Activated naive CD4-positive, alpha-beta T cell treated with anti-CD3 and anti-CD28 coated beads for 36 hours (primary cell): ENCODE results near the gene GATA2. TPM values are rescaled to one million over a fixed set of nuclear protein-coding genes. Genes with fewer than 3 reads are reported as not detected.

Experiments
- CTCF ChIA-PET: fragments of 350-600 bp; sonication (Branson Sonifier 250); formaldehyde crosslinking; loops from one replicate; lab custom pipeline; 2021; ENCODE audit warnings: antibody characterized with exemption; lab: Charles Lee
- DNase-seq: peaks from one replicate; pipeline ENCODE4 v3.0.0-alpha.2; 2020
- H3K27ac Mint-ChIP-seq: one replicate; pipeline ENCODE4 v1.8.0; 2021; ENCODE audit warnings: mild to moderate bottlenecking, mixed read lengths
- H3K27me3 Mint-ChIP-seq: one replicate; pipeline ENCODE4 v1.8.0; 2021; ENCODE audit warnings: low read depth, mixed read lengths
- H3K36me3 Mint-ChIP-seq: one replicate; pipeline ENCODE4 v1.8.0; 2021; ENCODE audit warnings: low read depth, mixed read lengths
- H3K4me1 Mint-ChIP-seq: one replicate; pipeline ENCODE4 v1.8.0; 2021; ENCODE audit warnings: low read depth, mixed read lengths
- H3K4me3 Mint-ChIP-seq: one replicate; pipeline ENCODE4 v1.8.0; 2021; ENCODE audit warnings: mild to moderate bottlenecking, moderate library complexity, mixed read lengths
- H3K9me3 Mint-ChIP-seq: one replicate; pipeline ENCODE4 v1.8.0; 2021; ENCODE audit warnings: mixed read lengths
- intact Hi-C: fragments of 100-400 bp; cut with micrococcal nuclease; formaldehyde crosslinking; loops from one replicate; pipeline ENCODE4 v1.15.1; 2023
- total RNA-seq, 2 experiments: library from RNA; stranded (reverse); gene quantifications; one replicate each; pipeline ENCODE4 v1.2.3, GENCODE V29; 2021

The GATA2 gene
- total RNA-seq, 2 experiments from 2014 or later: 0.35 TPM; not detected in 1

GRCh38 chr3:128499724-128500275 lies 6.8 kb upstream of the GATA2 start:
- no peak for DNase-seq
- Mint-ChIP-seq H3K9me3 (no peaks in the 10 kb centered on the region), H3K27me3 (peaks cover 37% of the 10 kb centered on the region), H3K4me1 (no peaks in the 10 kb centered on the region), H3K27ac (no peak overlapping the region), H3K4me3 (no peak overlapping the region), H3K36me3 (no peaks in the 10 kb centered on the region)
- CTCF ChIA-PET: interaction anchor here (1.5 to 5.7 kb wide), 3 partner anchors 74 to 109 kb away, joined by 8 to 63 read pairs (median 11); no protein-coding TSS in a partner anchor
- intact Hi-C loops: loop anchor here (2.0 to 10.0 kb wide), 2 partner anchors 85 to 345 kb away; partner anchors contain the start of gene EEFSEC

DNA sequence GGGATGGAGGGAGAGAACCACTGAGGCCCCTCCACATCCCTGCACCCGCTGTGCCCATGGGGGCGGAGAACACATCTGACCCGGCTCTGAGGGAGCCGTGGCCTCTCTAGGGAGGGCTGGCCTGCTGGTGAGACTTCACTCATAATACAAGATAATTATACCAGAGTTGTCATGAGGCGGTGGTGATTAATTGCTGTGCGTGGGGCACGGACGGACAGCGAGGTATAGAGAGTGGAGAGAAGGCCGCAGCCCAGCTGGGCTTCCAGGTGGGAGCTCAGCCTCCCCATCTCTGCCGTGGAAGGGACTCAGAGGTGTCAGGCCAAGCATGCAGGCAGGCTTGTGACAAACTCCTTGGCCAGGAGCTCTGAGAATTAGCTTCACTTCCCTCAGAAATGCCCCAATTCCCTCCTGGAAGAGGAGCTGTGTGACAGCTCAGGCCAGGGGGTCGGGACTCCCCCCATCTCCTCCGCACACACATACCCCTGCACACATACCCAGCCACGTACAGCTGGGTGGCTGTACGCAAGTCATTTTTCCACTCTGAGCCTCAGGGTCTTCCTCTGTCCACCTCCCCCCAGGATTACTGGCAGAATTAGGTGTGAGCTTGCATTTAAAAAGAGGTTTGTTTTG lies 6.0 kb upstream of the GATA2 start:
- CTCF ChIA-PET: interaction anchor here (0.5 to 5.7 kb wide), 8 partner anchors 8 to 655 kb away, joined by 3 to 63 read pairs (median 4); no protein-coding TSS in a partner anchor
- no peaks in the 10 kb centered on the region for H3K36me3 Mint-ChIP-seq
- H3K27ac Mint-ChIP-seq: no peak overlapping the region
- no peaks in the 10 kb centered on the region for H3K4me1 Mint-ChIP-seq
- H3K4me3 Mint-ChIP-seq: no peak overlapping the region
- no peaks in the 10 kb centered on the region for H3K9me3 Mint-ChIP-seq
- DNase-seq: no peak
- peaks cover 42% of the 10 kb centered on the region for H3K27me3 Mint-ChIP-seq
- intact Hi-C loops: loop anchor here (10.0 kb wide), 1 partner anchor 344 kb away; the partner anchor contains the start of gene EEFSEC

DNA sequence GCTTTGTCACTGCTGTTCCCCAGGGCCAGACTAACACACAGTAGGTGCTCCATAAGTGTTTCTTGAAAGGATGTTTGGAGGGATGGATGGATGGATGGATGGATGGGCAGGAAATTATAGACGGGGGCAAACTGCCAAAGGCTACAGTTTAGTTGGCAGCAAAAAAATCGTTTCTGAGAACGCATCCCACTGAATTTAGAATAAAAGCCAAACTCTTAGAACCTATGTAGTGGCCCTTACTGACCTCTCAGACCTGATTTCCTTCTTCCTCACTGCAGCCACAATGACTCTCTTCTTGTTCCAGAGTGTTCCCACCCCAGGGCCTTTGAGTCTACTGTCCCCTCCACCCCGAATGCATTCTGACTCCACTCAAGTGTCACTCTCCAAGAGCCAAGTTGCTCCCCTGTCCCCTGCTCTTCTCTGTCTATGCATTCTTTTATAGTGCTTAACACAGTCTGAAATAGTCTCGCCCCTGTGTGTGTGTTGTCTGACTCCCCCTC lies 5.2 kb upstream of the GATA2 start:
- Mint-ChIP-seq H3K36me3 (no peaks in the 10 kb centered on the region), H3K27me3 (peaks cover 49% of the 10 kb centered on the region), H3K4me1 (peaks cover 2% of the 10 kb centered on the region), H3K4me3 (peak overlapping the region; percentile 49), H3K27ac (no peak overlapping the region), H3K9me3 (no peaks in the 10 kb centered on the region)
- CTCF ChIA-PET: interaction anchor here (0.9 to 5.7 kb wide), 9 partner anchors 8 to 111 kb away, joined by 3 to 63 read pairs (median 4); no protein-coding TSS in a partner anchor
- intact Hi-C loops: loop anchor here (10.0 kb wide), 1 partner anchor 343 kb away; the partner anchor contains the start of gene EEFSEC
- DNase-seq: no peak

DNA sequence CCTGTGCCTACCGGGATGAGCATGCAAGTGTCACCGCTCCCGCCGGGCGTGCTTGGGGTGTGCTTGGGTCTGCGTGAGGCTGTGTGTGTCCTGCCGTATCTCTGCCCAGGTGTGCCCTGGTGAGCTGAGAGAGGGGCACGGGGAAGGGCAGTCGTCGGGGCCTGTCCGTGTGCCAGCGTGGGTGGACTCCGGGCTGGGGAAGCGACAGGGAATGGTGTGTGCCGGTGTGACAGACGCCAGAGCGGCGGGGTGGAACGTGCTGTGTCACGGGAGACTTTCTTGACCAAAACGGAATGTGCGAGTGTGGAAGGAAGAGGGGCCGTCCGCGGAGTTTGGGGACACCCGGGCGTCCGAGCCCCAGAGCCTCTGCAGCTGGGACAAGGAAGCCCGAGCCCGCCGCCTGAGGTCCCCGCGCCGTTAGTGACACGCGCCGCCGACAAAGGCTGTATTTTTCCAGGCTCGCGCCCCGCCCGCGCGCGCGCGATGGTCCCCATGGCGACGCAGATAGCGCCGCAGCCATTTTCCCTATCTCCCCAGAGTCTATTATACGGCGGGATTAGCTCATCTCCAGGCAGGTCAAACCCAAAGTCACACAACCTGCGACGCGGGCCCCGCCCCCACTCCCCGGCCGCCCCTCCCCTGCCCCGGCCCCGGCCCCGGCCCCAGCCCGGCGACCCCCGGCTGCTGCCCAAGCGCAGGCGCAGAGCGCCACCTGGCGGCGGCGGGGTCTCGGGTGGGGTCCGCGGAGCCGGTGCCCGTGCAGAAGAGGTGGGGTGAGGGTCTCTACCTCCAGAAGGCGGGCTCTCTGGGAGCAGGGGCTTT lies 4.5 kb upstream of the GATA2 start:
- Mint-ChIP-seq H3K4me3 (peak overlapping the region; percentile 68), H3K27ac (no peak overlapping the region), H3K27me3 (peaks cover 49% of the 10 kb centered on the region), H3K9me3 (no peaks in the 10 kb centered on the region), H3K4me1 (peaks cover 3% of the 10 kb centered on the region), H3K36me3 (no peaks in the 10 kb centered on the region)
- CTCF ChIA-PET: interaction anchor here (0.9 to 5.7 kb wide), 12 partner anchors 8 to 111 kb away, joined by 3 to 63 read pairs (median 4); no protein-coding TSS in a partner anchor
- DNase-seq: peak; percentile 74
- intact Hi-C loops: loop anchor here (1.0 to 10.0 kb wide), 5 partner anchors 8 to 423 kb away; partner anchors contain the start of gene EEFSEC

- intact Hi-C loops: loop anchor here (1.0 to 10.0 kb wide), 5 partner anchors 7 to 422 kb away; partner anchors contain the start of gene EEFSEC
- peak overlapping the region; percentile 68 for H3K4me3 Mint-ChIP-seq
- H3K27me3 Mint-ChIP-seq: peaks cover 52% of the 10 kb centered on the region
- no peaks in the 10 kb centered on the region for H3K36me3 Mint-ChIP-seq
- DNase-seq: no peak
- CTCF ChIA-PET: interaction anchor here (0.9 to 5.7 kb wide), 12 partner anchors 9 to 112 kb away, joined by 3 to 63 read pairs (median 4); no protein-coding TSS in a partner anchor
- no peak overlapping the region for H3K27ac Mint-ChIP-seq
- no peaks in the 10 kb centered on the region for H3K9me3 Mint-ChIP-seq
- peaks cover 8% of the 10 kb centered on the region for H3K4me1 Mint-ChIP-seq
Measured at GRCh38 chr3:128496602-128497304, 3.8 kb upstream of the GATA2 start.

DNA sequence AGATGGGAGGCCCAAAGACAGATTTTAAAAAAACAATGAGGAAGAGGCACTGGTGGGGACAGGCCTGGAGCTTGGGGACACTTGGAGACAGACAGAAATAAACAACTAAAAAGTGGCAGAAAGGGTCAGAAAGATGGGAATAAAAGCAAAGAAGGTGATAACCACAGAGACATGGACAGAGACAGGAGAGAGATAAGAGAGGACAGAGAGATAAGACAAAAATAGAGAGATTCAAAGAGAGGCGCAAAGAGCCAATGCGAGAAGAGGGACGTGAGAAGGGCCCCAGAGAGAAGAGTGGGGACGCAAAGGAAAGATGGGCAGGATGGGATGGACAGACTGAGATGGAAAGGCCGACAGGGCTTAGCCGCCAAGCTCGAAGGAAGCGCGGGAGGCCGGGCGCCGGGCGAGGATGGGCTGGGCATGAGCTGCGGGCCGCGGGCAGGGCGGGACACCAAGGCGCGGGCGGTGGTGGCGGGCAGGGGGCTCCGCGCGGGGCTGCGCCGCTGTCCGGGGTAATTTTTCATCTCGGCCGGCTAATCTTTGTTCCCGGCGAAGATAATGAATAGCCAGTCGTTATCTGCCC lies 3.1 kb upstream of the GATA2 start:
- H3K36me3 Mint-ChIP-seq: no peaks in the 10 kb centered on the region
- peaks cover 56% of the 10 kb centered on the region for H3K27me3 Mint-ChIP-seq
- H3K4me1 Mint-ChIP-seq: peaks cover 11% of the 10 kb centered on the region
- DNase-seq: no peak
- H3K27ac Mint-ChIP-seq: no peak overlapping the region
- intact Hi-C loops: loop anchor here (2.0 to 10.0 kb wide), 3 partner anchors 113 to 421 kb away; partner anchors contain the start of gene EEFSEC
- no peaks in the 10 kb centered on the region for H3K9me3 Mint-ChIP-seq
- CTCF ChIA-PET: interaction anchor here (0.6 to 5.7 kb wide), 4 partner anchors 9 to 71 kb away, joined by 3 to 63 read pairs (median 3); no protein-coding TSS in a partner anchor
- no peak overlapping the region for H3K4me3 Mint-ChIP-seq

GRCh38 chr3:128495435-128495970 lies 2.5 kb upstream of the GATA2 start:
- no peaks in the 10 kb centered on the region for H3K36me3 Mint-ChIP-seq
- H3K4me3 Mint-ChIP-seq: no peak overlapping the region
- H3K9me3 Mint-ChIP-seq: no peaks in the 10 kb centered on the region
- peaks cover 15% of the 10 kb centered on the region for H3K4me1 Mint-ChIP-seq
- H3K27ac Mint-ChIP-seq: no peak overlapping the region
- intact Hi-C loops: loop anchor here (10.0 kb wide), 1 partner anchor 341 kb away; the partner anchor contains the start of gene EEFSEC
- peaks cover 57% of the 10 kb centered on the region for H3K27me3 Mint-ChIP-seq
- DNase-seq: no peak
- CTCF ChIA-PET: interaction anchor here (0.6 to 5.7 kb wide), 5 partner anchors 11 to 188 kb away, joined by 3 to 63 read pairs (median 4); no protein-coding TSS in a partner anchor

DNA sequence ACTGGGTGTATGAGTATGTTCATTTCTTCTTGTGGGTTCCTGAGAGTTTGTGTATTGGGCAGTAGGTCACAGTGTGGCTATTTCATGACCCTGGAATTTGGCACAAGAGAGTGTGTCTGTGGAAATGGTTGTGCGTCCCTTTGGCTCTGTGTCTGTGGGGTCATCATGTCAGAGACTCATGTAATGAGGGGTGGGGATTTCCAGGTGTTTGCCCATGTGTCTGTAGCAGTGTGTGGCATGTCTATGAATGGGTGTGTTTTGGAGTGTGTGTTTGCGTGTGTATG lies 1.3 kb upstream of the GATA2 start:
- no peak for DNase-seq
- intact Hi-C loops: loop anchor here (5.0 to 10.0 kb wide), 3 partner anchors 78 to 397 kb away; partner anchors contain the start of gene EEFSEC
- Mint-ChIP-seq H3K27ac (no peak overlapping the region), H3K4me3 (no peak overlapping the region), H3K4me1 (peaks cover 20% of the 10 kb centered on the region), H3K9me3 (no peaks in the 10 kb centered on the region), H3K36me3 (no peaks in the 10 kb centered on the region), H3K27me3 (peaks cover 63% of the 10 kb centered on the region)
- CTCF ChIA-PET: interaction anchor here (5.7 kb wide), 1 partner anchor 69 kb away, joined by 63 read pairs; no protein-coding TSS in a partner anchor

DNA sequence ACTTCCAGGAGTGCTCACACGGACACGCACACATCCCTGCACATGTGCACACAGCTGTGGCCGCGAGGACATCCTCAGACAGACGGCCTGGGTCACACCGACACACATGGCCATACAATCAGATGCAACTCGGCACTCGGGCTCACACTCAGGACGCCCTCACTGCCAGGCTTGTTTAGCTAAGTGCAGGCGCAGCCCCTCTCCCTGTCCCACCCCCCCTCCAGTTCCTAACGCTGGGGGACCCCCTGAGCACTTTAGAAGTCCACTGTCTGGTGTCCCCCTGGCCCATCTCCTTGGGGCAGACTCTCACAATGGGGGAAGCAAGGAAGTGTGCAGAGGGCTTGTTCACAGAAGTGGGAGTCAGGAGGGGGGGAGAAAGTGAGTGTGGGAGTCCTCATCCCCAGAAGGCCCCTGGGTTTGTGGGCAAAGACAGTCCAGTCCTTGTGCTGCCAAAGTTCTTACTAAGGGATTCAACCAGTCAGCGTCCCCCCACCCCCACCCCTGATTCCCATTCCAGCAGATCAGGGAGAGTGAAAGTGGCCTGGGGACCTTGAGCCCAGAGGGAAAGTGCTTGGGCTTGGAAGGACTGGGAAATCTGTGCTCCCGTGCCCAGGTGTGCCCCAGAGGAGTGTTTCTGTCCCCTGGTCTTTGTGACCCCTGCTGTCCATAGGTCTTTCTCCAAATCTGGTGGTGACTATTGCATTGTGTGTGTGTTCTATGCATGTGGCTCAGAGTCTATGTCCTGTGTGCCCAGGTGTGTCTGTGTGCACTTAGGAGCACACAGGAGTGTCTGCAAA lies 767 bp upstream of the GATA2 start:
- peaks cover 63% of the 10 kb centered on the region for H3K27me3 Mint-ChIP-seq
- H3K4me1 Mint-ChIP-seq: peaks cover 20% of the 10 kb centered on the region
- H3K4me3 Mint-ChIP-seq: no peak overlapping the region
- CTCF ChIA-PET: interaction anchor here (0.8 to 0.9 kb wide), 2 partner anchors 67 to 115 kb away, joined by 3 read pairs; no protein-coding TSS in a partner anchor
- intact Hi-C loops: loop anchor here (5.0 to 10.0 kb wide), 3 partner anchors 79 to 396 kb away; partner anchors contain the start of gene EEFSEC
- H3K27ac Mint-ChIP-seq: no peak overlapping the region
- no peaks in the 10 kb centered on the region for H3K36me3 Mint-ChIP-seq
- no peak for DNase-seq
- no peaks in the 10 kb centered on the region for H3K9me3 Mint-ChIP-seq
